Fibroblast of lung (primary cell): ENCODE measurements around the gene EHMT1.

ENCODE experiments used
- EZH2 ChIP-seq: IDR thresholded peaks from 2 replicates; pipeline ENCODE4 v1.5.1; 2012; ENCODE audit warnings: low read length, control low read depth, mild to moderate bottlenecking; ENCODE audit errors: missing control alignments
- TF ChIP-seq, protein P1 (sequence below), 2 donors: IDR thresholded peaks in 1 of 2; conservative IDR thresholded peaks in 1 of 2; 1 replicate in 1 of 2; 2 replicates in 1 of 2; pipeline ENCODE4 v1.5.1; 2011 to 2012; ENCODE audit warnings: low read length in 2 of 2, control low read depth in 1 of 2, inconsistent platforms in 1 of 2, low read depth in 1 of 2, mild to moderate bottlenecking in 1 of 2

DNA sequence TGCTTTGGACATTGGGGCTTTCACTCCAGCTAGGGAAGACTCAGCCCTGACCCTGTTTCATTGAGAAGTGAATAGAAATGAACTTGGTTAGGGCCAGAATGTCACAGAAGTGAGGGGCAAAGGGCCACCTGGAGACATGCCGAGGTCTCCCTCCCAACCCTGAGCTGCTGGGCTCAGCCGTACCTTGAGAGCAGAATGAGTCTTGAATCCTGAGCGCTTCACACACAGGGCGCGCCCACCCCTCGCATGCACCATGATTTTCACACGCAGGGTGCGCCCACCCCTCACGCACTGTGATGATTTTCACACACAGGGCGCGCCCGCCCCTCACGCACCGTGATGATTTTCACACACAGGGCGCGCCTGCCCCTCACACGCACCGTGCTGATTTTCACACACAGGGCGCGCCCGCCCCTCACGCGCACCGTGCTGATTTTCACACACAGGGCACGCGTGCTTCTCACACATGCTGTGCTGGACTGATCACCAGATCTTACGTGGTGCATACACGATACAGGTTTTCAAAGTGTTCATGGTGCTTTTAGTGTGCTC, 99.0 kb downstream of the EHMT1 start:
- TF ChIP-seq, protein P1, sequence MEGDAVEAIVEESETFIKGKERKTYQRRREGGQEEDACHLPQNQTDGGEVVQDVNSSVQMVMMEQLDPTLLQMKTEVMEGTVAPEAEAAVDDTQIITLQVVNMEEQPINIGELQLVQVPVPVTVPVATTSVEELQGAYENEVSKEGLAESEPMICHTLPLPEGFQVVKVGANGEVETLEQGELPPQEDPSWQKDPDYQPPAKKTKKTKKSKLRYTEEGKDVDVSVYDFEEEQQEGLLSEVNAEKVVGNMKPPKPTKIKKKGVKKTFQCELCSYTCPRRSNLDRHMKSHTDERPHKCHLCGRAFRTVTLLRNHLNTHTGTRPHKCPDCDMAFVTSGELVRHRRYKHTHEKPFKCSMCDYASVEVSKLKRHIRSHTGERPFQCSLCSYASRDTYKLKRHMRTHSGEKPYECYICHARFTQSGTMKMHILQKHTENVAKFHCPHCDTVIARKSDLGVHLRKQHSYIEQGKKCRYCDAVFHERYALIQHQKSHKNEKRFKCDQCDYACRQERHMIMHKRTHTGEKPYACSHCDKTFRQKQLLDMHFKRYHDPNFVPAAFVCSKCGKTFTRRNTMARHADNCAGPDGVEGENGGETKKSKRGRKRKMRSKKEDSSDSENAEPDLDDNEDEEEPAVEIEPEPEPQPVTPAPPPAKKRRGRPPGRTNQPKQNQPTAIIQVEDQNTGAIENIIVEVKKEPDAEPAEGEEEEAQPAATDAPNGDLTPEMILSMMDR (conservative IDR thresholded peaks at IDR 0.05 in 1 of 2, IDR thresholded peaks at IDR 0.05 in 1 of 2; ENCODE audit: low read depth in 1 of 2, low read length in 2 of 2): no peak
- no peak for TF ChIP-seq EZH2
